Thyroid gland (tissue), 4 donors: ENCODE results near the gene FKBP1A. TPM values are rescaled to one million over a fixed set of nuclear protein-coding genes. Genes with fewer than 3 reads are reported as not detected.

ENCODE experiments used
- DNase-seq, 2 donors: peaks; one replicate each; pipeline ENCODE4 v3.0.0-alpha.2; 2019
- H3K27ac ChIP-seq, 3 donors: fragments of 200-600 bp; sonication (generic); 1 replicate in 2 of 3; 2 replicates in 1 of 3; pipeline ENCODE4 v1.5.1; 2016 to 2019; ENCODE audit warnings: mild to moderate bottlenecking in 1 of 3, moderate library complexity in 1 of 3
- H3K27me3 ChIP-seq: fragments of 200-600 bp; sonication (generic); one replicate; pipeline ENCODE4 v1.5.1; 2019
- H3K36me3 ChIP-seq, 2 donors: fragments of 200-600 bp; sonication (generic); one replicate each; pipeline ENCODE4 v1.5.1; 2016 to 2019
- H3K4me1 ChIP-seq, 2 donors: fragments of 200-600 bp; sonication (generic); one replicate each; pipeline ENCODE4 v1.5.1; 2017 to 2019
- H3K4me3 ChIP-seq, 3 donors: fragments of 200-600 bp; sonication (generic); replicated peaks in 1 of 3; 1 replicate in 2 of 3; 2 replicates in 1 of 3; pipeline ENCODE4 v1.5.1; 2016; ENCODE audit warnings: mild to moderate bottlenecking in 1 of 3
- H3K9me3 ChIP-seq: fragments of 200-600 bp; sonication (generic); one replicate; pipeline ENCODE4 v1.5.1; 2017
- CTCF ChIP-seq, 6 experiments: fragments of 200-600 bp in 3 of 6; fragments of 450-650 bp in 3 of 6; sonication (generic) in 3 of 6; IDR thresholded peaks; one replicate each; pipeline ENCODE4 v1.5.1; 2016 to 2019; ENCODE audit warnings: antibody characterized with exemption in 6 of 6, mild to moderate bottlenecking in 2 of 6, inconsistent platforms in 1 of 6, moderate library complexity in 1 of 6
- POLR2A ChIP-seq, 2 donors: fragments of 450-650 bp; IDR thresholded peaks; one replicate each; pipeline ENCODE4 v1.6.1; 2017; ENCODE audit warnings: antibody characterized with exemption in 2 of 2, mild to moderate bottlenecking in 2 of 2, moderate library complexity in 1 of 2
- WGBS, 2 donors: methylation state at CpG; one replicate each; pipeline ENCODE4 v1.1.5; 2017; 5-methylcytosine and 5-hydroxymethylcytosine counted together
- intact Hi-C: fragments of 100-400 bp; cut with DNase I; formaldehyde crosslinking; loops from one replicate; pipeline ENCODE4 v1.15.1; 2023
- total RNA-seq, 4 donors: library from RNA; depleted of rRNA; stranded (reverse); fragments of >200 nt; gene quantifications; one replicate each; pipeline ENCODE4 v1.2.3, GENCODE V29; 2016

FKBP1A gene
- total RNA-seq, 4 donors from 2014 or later: 142 to 272 (median 189) TPM

GRCh38 chr20:1396702-1397101 lies 3.8 kb upstream of the FKBP1A start:
- intact Hi-C loops: loop anchor here (5.0 kb wide), 1 partner anchor 84 kb away; no protein-coding TSS in a partner anchor
- H3K27ac ChIP-seq: no peak overlapping the region
- H3K27me3 ChIP-seq: no peaks in the 10 kb centered on the region
- H3K36me3 ChIP-seq: no peaks in the 10 kb centered on the region
- no peaks in the 10 kb centered on the region for H3K9me3 ChIP-seq
- TF ChIP-seq POLR2A (IDR thresholded peaks at IDR 0.05): no peak
- TF ChIP-seq CTCF (IDR thresholded peaks at IDR 0.05): no peak
- peaks cover 6 to 9% of the 10 kb centered on the region in 2 donors for H3K4me1 ChIP-seq
- WGBS, 2 donors: 71 to 88% methylated on average over 4 of the region's 4 CpGs
- no peak overlapping the region for H3K4me3 ChIP-seq
- no peak for DNase-seq

DNA sequence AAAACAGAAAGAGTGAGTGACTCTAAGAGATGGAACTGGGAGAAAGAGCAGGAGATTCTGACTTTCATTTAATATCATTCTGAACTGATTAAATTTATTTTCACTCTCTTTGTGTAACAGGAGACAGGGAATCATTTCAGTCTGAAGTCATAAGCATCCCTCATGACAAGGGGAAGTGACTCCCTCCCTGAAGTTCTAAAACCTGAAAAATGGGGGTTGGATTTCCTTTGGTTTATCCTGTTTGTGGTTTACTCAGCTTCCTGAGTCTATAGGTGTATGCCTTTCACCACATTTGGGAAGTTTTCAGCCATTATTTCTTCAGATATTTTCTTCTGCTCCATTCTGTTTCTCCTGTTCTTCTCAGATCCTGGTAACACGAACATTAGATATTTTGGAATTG lies 3.4 kb upstream of the FKBP1A start:
- 57 to 70% methylated on average over 1 of the region's 1 CpG for whole genome bisulfite sequencing, 2 donors
- Histone ChIP-seq H3K4me3 (no peak overlapping the region), H3K4me1 (peaks cover 8 to 14% of the 10 kb centered on the region in 2 donors), H3K36me3 (no peaks in the 10 kb centered on the region), H3K27me3 (no peaks in the 10 kb centered on the region), H3K9me3 (no peaks in the 10 kb centered on the region), H3K27ac (no peak overlapping the region)
- TF ChIP-seq POLR2A (IDR thresholded peaks at IDR 0.05): no peak
- no peak for TF ChIP-seq CTCF (IDR thresholded peaks at IDR 0.05)
- intact Hi-C loops: loop anchor here (5.0 kb wide), 1 partner anchor 84 kb away; no protein-coding TSS in a partner anchor
- no peak for DNase-seq

DNA sequence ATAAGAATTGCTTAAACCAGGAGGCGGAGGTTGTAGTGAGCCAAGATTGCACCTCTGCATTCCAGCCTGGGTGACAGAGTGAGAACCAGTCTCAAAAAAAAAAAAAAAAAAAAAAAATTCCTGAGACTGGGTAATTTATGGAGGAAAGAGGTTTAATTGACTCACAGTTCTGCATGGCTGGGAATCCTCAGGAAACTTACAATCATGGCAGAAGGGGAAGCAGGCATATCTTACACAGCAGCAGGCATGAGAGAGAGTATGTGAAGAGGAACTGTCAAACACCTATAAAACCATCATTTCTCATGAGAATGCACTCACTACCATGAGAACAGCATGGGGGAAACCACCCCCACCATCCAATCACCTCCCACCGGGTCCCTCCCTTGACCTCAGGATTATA lies 1.8 kb upstream of the FKBP1A start:
- Histone ChIP-seq H3K4me1 (peaks cover 24 to 29% of the 10 kb centered on the region in 2 donors), H3K9me3 (no peaks in the 10 kb centered on the region), H3K27me3 (no peaks in the 10 kb centered on the region), H3K4me3 (no peak overlapping the region), H3K27ac (no peak overlapping the region), H3K36me3 (no peaks in the 10 kb centered on the region)
- intact Hi-C loops: loop anchor here (5.0 kb wide), 1 partner anchor 82 kb away; no protein-coding TSS in a partner anchor
- WGBS, 2 donors: 63 to 68% methylated on average over 2 of the region's 2 CpGs
- no peak for TF ChIP-seq POLR2A (IDR thresholded peaks at IDR 0.05)
- no peak for TF ChIP-seq CTCF (IDR thresholded peaks at IDR 0.05)
- no peak for DNase-seq

GRCh38 chr20:1393507-1393882 lies 641 bp upstream of the FKBP1A start:
- Histone ChIP-seq H3K4me3 (peak overlapping the region in 2 of 3 donors; percentile 56 to 83), H3K9me3 (no peaks in the 10 kb centered on the region), H3K36me3 (no peaks in the 10 kb centered on the region), H3K4me1 (peaks cover 36 to 41% of the 10 kb centered on the region in 2 donors), H3K27me3 (no peaks in the 10 kb centered on the region), H3K27ac (peak overlapping the region; percentile 69 to 97 (median 85))
- 63 to 68% methylated on average over 7 of the region's 7 CpGs for WGBS, 2 donors
- TF ChIP-seq POLR2A (IDR thresholded peaks at IDR 0.05) (no peak), CTCF (IDR thresholded peaks at IDR 0.05) (no peak)
- intact Hi-C loops: loop anchor here (2.0 kb wide), 1 partner anchor 69 kb away; no protein-coding TSS in a partner anchor
- no peak for DNase-seq

DNA sequence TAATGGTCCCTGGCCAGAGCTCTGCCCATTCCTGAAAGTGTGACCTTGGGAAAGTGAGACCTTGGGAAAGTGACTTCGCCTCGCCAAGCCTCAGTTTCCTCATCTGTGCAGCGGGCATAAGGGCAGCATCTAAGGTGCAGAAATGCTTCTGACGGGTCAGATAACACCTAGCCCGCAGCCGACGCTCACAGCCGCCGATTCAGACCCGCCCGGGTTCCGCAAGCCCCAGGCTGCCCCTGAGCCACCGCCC lies 486 bp downstream of the FKBP1A start:
- Histone ChIP-seq H3K27ac (peak overlapping the region; percentile 31 to 97 (median 85)), H3K9me3 (no peaks in the 10 kb centered on the region), H3K4me1 (peaks cover 47 to 52% of the 10 kb centered on the region in 2 donors), H3K27me3 (no peaks in the 10 kb centered on the region), H3K36me3 (no peaks in the 10 kb centered on the region), H3K4me3 (peak overlapping the region; percentile 57 to 83 (median 73))
- 0% methylated on average over 3 to 8 of the region's 13 CpGs for WGBS, 2 donors
- peak in 1 of 2 donors; percentile 18 for DNase-seq
- TF ChIP-seq POLR2A (IDR thresholded peaks at IDR 0.05): no peak
- no peak for TF ChIP-seq CTCF (IDR thresholded peaks at IDR 0.05)
- intact Hi-C loops: loop anchor here (2.0 kb wide), 1 partner anchor 68 kb away; no protein-coding TSS in a partner anchor
